RWPE1 (cell line): ENCODE data around the gene KCNK2.

Source experiments
- CTCF ChIA-PET: fragments of 350-600 bp; sonication (Branson Sonifier 250); formaldehyde crosslinking; extraction: SDS; loops from one replicate; lab custom pipeline; 2021; lab: Yijun Ruan, JAX
- POLR2A ChIA-PET: fragments of 400-600 bp; formaldehyde crosslinking; extraction: SDS; loops from one replicate; lab custom pipeline; 2020; ENCODE audit warnings: antibody characterized with exemption; ENCODE audit not compliant: low non-redundant PET; lab: Yijun Ruan, JAX
- DNase-seq: peaks from one replicate; pipeline ENCODE4 v3.0.0; 2012; ENCODE audit warnings: low spot score
- H3K27ac ChIP-seq: fragments of 450-650 bp; 2 replicates; pipeline ENCODE4 v1.5.1; 2017
- TF ChIP-seq, protein P1 (sequence below): fragments of 450-650 bp; conservative IDR thresholded peaks from 2 replicates; pipeline ENCODE4 v1.5.1; 2017; ENCODE audit warnings: low read depth, mild to moderate bottlenecking

The KCNK2 gene

DNA sequence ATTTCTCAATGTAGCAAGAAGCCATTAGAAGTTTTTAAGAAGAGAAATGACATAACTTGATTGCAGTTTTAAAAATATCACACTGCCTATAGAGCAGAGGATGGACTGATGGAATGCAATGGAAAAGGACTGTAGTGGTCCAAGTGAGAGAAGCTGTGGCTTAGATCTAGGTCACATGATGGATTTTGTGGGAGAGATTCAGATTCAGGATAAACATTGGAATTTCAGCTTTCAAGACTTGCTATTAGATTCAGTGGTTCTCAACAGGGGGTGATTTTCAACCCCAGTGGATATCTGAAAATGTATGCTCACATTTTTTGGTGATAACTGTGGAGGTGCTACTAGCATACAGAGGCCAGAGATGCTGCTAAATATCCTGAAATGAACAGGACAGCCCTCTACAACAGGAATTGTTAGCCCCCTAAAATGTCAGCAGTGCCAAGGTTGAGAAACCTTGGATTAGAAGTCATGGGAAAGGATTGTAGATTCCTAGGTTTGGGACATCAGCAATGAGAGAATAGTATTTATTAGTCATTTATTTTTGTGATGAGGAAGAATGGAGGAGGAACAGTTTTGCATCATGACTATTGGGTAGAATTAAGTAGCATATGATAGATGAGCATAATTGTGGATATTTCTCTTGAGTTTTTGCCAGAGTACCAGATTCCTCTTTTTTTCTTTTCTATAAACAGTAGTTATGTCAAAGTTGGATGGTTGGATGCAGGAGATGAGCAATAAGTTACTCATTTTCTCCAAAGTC, 30.1 kb upstream of the KCNK2 start:
- TF ChIP-seq, protein P1, sequence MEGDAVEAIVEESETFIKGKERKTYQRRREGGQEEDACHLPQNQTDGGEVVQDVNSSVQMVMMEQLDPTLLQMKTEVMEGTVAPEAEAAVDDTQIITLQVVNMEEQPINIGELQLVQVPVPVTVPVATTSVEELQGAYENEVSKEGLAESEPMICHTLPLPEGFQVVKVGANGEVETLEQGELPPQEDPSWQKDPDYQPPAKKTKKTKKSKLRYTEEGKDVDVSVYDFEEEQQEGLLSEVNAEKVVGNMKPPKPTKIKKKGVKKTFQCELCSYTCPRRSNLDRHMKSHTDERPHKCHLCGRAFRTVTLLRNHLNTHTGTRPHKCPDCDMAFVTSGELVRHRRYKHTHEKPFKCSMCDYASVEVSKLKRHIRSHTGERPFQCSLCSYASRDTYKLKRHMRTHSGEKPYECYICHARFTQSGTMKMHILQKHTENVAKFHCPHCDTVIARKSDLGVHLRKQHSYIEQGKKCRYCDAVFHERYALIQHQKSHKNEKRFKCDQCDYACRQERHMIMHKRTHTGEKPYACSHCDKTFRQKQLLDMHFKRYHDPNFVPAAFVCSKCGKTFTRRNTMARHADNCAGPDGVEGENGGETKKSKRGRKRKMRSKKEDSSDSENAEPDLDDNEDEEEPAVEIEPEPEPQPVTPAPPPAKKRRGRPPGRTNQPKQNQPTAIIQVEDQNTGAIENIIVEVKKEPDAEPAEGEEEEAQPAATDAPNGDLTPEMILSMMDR: no peak
- ChIA-PET POLR2A (no interaction called here), CTCF (no interaction called here)
- no peak for DNase-seq
- no peak overlapping the region for H3K27ac ChIP-seq

DNA sequence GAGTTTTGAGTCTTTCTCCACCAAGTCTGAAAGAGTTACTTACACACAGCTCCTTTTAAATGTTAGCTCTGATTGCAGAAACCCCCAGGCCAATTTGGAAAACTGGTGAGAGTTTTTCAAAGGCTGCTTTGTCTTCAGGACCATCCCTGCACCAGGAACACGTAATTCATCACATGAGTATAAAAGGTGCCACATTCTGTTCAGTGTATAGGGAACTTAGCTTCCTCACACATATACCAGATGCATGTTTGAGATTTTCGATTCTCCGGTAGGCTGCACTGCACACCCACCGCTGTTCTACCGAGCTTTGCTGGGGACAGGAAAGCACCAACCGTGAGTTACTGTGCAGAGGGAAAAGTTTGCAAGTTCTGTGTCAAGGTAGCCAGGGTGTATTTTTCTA, 28.3 kb upstream of the KCNK2 start:
- DNase-seq: no peak
- TF ChIP-seq, protein P1: no peak
- ChIA-PET CTCF (no interaction called here), POLR2A (no interaction called here)
- no peak overlapping the region for H3K27ac ChIP-seq

- TF ChIP-seq, protein P1: no peak
- CTCF ChIA-PET: interaction anchor here (0.6 kb wide), 3 partner anchors 16 to 1968 kb away, joined by 3 read pairs; no protein-coding TSS in a partner anchor
- POLR2A ChIA-PET: no interaction called here
- H3K27ac ChIP-seq: no peak overlapping the region
- no peak for DNase-seq
These were observed 27.1 kb upstream of the KCNK2 start for GRCh38 chr1:215055281-215055935.

DNA sequence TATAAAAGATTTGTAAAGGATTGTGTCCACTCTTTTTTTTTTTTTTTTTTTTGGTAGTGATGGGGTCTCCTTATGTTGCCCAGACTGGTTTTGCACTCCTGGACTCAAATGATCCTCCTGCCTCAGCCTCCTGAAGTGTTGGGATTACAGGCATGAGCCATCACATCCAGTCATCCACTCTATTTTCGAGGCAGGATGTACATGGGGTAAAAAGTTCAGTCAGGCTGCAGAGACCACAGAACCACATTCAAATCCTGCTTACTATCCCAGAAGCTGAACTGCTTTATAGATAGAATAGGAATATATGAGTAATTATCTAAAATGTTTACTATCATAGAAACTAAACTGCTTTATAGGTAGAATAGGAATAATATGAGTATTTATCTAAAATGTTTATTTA, 26.0 kb upstream of the KCNK2 start:
- DNase-seq: no peak
- ChIA-PET POLR2A (no interaction called here), CTCF (no interaction called here)
- H3K27ac ChIP-seq: no peak overlapping the region
- TF ChIP-seq, protein P1: no peak

- CTCF ChIA-PET: no interaction called here
- DNase-seq: no peak
- POLR2A ChIA-PET: no interaction called here
- no peak overlapping the region for H3K27ac ChIP-seq
- TF ChIP-seq, protein P1: no peak
These were observed 22.6 kb upstream of the KCNK2 start for GRCh38 chr1:215059947-215060346.

GRCh38 chr1:215064327-215064726, 18.2 kb upstream of the KCNK2 start:
- TF ChIP-seq, protein P1: no peak
- POLR2A ChIA-PET: no interaction called here
- CTCF ChIA-PET: no interaction called here
- DNase-seq: no peak
- H3K27ac ChIP-seq: no peak overlapping the region
